HG03565 (cell line): ENCODE results near the gene AP2A2.

Source experiments
- ATAC-seq: cut with Tn5 transposase; IDR thresholded peaks from one replicate; pipeline ENCODE4 v1.9.1; 2021; ENCODE audit warnings: mild to moderate bottlenecking, moderate library complexity; ENCODE audit not compliant: unreplicated experiment

Gene AP2A2

GRCh38 chr11:898540-899190, 27.0 kb upstream of the AP2A2 start:
- ATAC-seq: no peak

- ATAC-seq: no peak
Observed at GRCh38 chr11:899724-900123, 25.9 kb upstream of the AP2A2 start.

GRCh38 chr11:900545-900944, 25.1 kb upstream of the AP2A2 start:
- ATAC-seq: no peak

- ATAC-seq: no peak
Observed at GRCh38 chr11:901452-902061, 24.1 kb upstream of the AP2A2 start.

- no peak for ATAC-seq
Observed at GRCh38 chr11:904380-904779, 21.3 kb upstream of the AP2A2 start.

GRCh38 chr11:905952-906351, 19.7 kb upstream of the AP2A2 start:
- ATAC-seq: no peak

- ATAC-seq: no peak
Observed at GRCh38 chr11:907668-908067, 18.0 kb upstream of the AP2A2 start.

GRCh38 chr11:908273-908672, 17.4 kb upstream of the AP2A2 start:
- no peak for ATAC-seq

GRCh38 chr11:909406-909805, 16.3 kb upstream of the AP2A2 start:
- no peak for ATAC-seq

- no peak for ATAC-seq
Observed at GRCh38 chr11:910044-910588, 15.6 kb upstream of the AP2A2 start.

GRCh38 chr11:910589-911030, 15.1 kb upstream of the AP2A2 start, which contains the start of gene CHID1:
Gene CHID1 (minus strand): TSS chr11:910810. CDS start chr11:904816, 5,994 bp downstream.
- ATAC-seq: peak; percentile 75

- ATAC-seq: peak; percentile 29
Observed at GRCh38 chr11:911031-911889, 14.4 kb upstream of the AP2A2 start.

GRCh38 chr11:911890-912219, 13.8 kb upstream of the AP2A2 start:
- ATAC-seq: no peak

- no peak for ATAC-seq
Observed at GRCh38 chr11:912266-912665, 13.4 kb upstream of the AP2A2 start.

GRCh38 chr11:913043-913442, 12.6 kb upstream of the AP2A2 start:
- no peak for ATAC-seq

- no peak for ATAC-seq
Observed at GRCh38 chr11:914204-914603, 11.5 kb upstream of the AP2A2 start.

GRCh38 chr11:914747-915501, 10.7 kb upstream of the AP2A2 start:
- ATAC-seq: no peak

- no peak for ATAC-seq
Observed at GRCh38 chr11:917426-917825, 8.2 kb upstream of the AP2A2 start.

- no peak for ATAC-seq
Observed at GRCh38 chr11:921921-922678, 3.6 kb upstream of the AP2A2 start.
